AG04449 (cell line): ENCODE measurements around the gene BCAS3.
"Not testable (repeated sequence)": the region's sequence is repeated elsewhere in the genome, so short reads cannot be mapped to it uniquely, and the experiment has no call there.

Experiments
- CTCF ChIA-PET: fragments of 350-600 bp; formaldehyde crosslinking; extraction: SDS; loops from one replicate; lab custom pipeline; 2021; ENCODE audit warnings: antibody characterized with exemption; lab: Yijun Ruan, JAX
- POLR2A ChIA-PET: fragments of 400-600, 350-600 bp; formaldehyde crosslinking; extraction: SDS; loops from one replicate; lab custom pipeline; 2020; ENCODE audit warnings: antibody characterized with exemption, inconsistent platforms; lab: Yijun Ruan, JAX
- DNase-seq: peaks from one replicate; pipeline ENCODE4 v3.0.0-alpha.2; 2010; ENCODE audit warnings: low read depth, low spot score
- H3K4me3 ChIP-seq: 2 replicates; pipeline ENCODE4 v1.5.1; 2011; ENCODE audit warnings: low read depth, mild to moderate bottlenecking, control low read depth, low read length
- CTCF ChIP-seq: IDR thresholded peaks from one replicate; pipeline ENCODE4 v1.5.1; 2011; ENCODE audit warnings: mild to moderate bottlenecking, moderate library complexity, low read length, control low read depth, inconsistent platforms; ENCODE audit not compliant: insufficient read depth; ENCODE audit errors: missing control alignments

Gene BCAS3

DNA sequence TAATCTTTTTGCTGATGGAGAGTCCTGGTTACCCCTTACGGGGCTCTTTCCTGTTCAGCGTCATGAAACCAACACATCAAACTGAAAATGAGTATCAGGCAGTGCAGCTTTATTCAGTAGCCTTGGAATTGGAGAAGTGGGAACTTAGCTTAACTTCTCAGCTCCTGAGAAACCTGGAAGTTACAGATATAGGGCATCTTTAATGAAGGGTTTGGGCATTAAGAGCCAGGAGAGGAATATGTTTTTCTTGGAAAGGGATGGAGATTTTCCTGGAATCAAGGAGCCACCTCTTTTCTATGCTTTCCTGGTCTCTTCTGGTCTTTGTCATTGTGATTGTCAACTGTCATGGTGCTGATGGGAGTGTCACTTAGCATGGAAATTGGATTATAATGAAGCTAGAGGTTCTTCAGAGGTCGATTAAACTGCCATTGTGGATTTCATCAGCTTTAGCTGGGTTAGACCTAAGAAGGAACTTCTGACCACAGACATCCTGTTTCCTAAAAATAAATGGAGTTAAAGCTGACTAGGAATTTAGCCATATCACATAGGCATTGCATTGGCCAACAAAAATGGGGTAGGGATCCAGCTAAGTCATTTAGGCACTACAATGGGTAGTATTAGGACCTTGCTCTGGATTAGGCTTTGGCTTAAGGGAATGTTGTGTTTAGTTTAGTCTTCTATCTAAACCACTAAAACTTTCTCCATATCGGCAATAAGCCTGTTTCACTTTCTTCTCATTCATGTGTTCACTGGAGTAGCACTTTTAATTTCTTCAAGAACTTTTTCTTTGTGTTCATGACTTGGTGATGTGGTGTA is 186.4 kb downstream of the BCAS3 start:
- ChIA-PET CTCF (no interaction called here), POLR2A (no interaction called here)
- DNase-seq, result no peak
- TF ChIP-seq CTCF, result no peak
- H3K4me3 ChIP-seq, result no peak overlapping the region

DNA sequence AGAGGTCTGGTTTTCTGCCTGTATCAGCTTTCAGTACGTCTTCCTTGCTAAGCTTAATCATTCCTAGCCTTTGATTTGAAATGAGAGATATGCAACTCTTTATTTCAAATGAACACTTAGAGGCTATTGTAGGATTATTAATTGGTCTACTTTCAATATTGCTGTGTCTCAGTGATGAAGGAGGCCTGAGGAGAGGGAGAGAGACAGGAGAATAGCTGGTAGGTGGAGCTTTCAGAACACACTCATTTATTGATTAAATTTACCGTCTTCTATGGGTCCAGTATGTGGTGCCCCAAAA is 187.0 kb downstream of the BCAS3 start:
- POLR2A ChIA-PET, result no interaction called here
- TF ChIP-seq CTCF, result no peak

DNA sequence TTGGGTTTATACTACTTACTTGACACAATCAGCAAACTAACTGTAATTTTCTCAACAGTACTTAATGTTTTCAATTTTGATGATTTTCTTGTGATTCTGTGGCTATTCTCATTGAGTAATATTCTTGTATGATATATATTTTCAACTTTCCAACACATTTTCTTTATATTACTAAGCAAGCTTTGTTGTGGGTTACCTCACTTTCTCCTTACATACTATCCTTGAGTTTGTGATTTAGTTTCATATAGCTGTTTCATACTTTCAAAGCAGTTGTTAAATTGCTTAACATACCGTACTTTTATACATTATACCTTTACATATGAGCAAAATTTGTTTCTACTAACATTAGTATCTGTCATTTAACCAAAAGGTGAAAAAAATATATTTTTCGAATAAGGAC is 197.1 kb downstream of the BCAS3 start:
- DNase-seq, result no peak
- CTCF ChIA-PET, result no interaction called here
- no peak for TF ChIP-seq CTCF
- no peak overlapping the region for H3K4me3 ChIP-seq
- POLR2A ChIA-PET, result no interaction called here

More for the DNA sequence above, 187.0 kb downstream of the BCAS3 start:
- no peak for DNase-seq
- CTCF ChIA-PET, result no interaction called here
- H3K4me3 ChIP-seq, result no peak overlapping the region

DNA sequence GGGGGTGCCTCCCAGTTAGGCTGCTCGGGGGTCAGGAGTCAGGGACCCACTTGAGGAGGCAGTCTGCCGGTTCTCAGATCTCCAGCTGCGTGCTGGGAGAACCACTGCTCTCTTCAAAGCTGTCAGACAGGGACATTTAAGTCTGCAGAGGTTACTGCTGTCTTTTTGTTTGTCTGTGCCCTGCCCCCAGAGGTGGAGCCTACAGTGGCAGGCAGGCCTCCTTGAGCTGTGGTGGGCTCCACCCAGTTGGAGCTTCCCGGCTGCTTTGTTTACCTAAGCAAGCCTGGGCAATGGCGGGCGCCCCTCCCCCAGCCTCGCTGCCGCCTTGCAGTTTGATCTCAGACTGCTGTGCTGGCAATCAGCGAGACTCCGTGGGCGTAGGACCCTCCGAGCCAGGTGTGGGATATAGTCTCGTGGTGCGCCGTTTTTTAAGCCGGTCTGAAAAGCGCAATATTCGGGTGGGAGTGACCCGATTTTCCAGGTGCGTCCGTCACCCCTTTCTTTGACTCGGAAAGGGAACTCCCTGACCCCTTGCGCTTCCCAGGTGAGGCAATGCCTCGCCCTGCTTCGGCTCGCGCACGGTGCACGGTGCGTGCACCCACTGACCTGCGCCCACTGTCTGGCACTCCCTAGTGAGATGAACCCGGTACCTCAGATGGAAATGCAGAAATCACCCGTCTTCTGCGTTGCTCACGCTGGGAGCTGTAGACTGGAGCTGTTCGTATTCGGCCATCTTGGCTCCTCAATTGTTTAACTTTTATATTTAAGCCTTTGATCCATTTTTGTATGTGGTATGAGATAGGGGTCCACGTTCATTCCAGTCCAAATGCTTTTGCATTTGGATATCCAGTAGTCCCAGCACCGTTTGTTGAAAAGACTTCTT is 209.3 kb downstream of the BCAS3 start:
- DNase-seq, H3K4me3 ChIP-seq, CTCF ChIA-PET, POLR2A ChIA-PET: not testable (repeated sequence)

DNA sequence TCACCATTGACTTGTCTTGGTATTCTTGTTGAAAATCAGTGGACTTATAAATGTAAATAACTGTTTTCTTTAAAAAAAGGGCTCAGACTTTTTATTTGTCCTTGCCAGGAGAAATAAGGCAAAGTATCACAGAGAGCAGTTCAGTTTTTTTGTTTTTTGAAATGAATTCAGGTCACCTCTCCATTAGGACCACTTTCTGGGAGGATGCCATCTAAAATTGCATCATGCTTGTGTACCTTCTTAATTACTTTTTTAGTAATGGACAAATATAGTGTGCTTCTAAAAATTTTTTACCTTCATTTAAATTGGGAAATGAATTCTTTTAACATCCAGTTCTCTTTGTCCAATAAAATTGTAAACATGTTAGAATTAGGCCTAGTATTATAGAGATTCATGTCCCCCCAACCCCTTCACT is 210.0 kb downstream of the BCAS3 start:
- no peak for DNase-seq
- ChIA-PET CTCF (interaction anchor here (0.9 kb wide), 1 partner anchor 8 kb away, joined by 3 read pairs; no protein-coding TSS in a partner anchor), POLR2A (no interaction called here)
- TF ChIP-seq CTCF, result no peak
- H3K4me3 ChIP-seq, result no peak overlapping the region

- no peak for TF ChIP-seq CTCF
- peak; percentile 21 for DNase-seq
- POLR2A ChIA-PET, result no interaction called here
- CTCF ChIA-PET, result interaction anchor here (0.9 kb wide), 1 partner anchor 9 kb away, joined by 3 read pairs; no protein-coding TSS in a partner anchor
- no peak overlapping the region for H3K4me3 ChIP-seq
Measured at GRCh38 chr17:60888812-60889709, 211.4 kb downstream of the BCAS3 start.
